Stimulated activated CD8-positive, alpha-beta memory T cell treated with anti-CD3 and anti-CD28 coated beads, Interleukin-12 subunit alpha, Interleukin-12 subunit beta, amount 100 ng/mL, for 24 hours (primary cell): ENCODE measurements around the gene OLFM1.
"Not testable (repeated sequence)": the region's sequence is repeated elsewhere in the genome, so short reads cannot be mapped to it uniquely, and the experiment has no call there.

ENCODE experiments used
- DNase-seq: peaks from one replicate; pipeline ENCODE4 v3.0.0-alpha.2; 2020; ENCODE audit errors: extremely low read depth

Gene OLFM1

DNA sequence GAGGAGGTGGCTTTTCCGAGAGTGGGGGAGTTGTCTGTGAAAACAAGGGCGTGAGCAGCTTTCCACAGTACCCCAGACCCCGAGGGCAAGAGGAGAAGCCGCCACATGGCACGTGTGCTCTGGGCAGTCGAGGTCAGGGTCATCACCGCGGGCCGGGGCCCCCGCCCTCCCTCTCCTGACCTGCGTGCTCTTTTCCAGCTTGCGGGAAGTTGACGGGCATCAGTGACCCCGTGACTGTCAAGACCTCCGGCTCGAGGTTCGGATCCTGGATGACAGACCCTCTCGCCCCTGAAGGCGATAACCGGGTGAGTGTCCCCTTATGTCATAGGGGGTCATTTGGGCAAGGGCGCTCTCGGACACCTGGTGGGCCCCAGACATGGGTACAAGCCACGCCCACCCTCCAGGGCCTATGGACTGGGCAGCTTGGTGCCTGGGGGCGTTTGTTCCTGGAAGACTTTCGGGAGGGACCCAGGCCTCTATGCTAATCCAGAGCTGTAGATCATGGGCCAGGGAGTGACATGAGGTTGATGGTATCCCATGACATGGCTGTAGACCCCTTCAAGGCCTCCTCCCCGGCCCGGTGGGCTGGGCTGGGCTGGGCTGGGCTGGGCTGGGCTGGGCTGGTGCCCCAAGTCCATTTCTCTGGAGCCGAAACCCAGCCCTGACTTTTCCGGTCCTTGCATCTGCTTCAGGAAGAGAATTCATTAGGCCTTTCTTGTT is 19.2 kb downstream of the OLFM1 start:
- DNase-seq = no peak

DNA sequence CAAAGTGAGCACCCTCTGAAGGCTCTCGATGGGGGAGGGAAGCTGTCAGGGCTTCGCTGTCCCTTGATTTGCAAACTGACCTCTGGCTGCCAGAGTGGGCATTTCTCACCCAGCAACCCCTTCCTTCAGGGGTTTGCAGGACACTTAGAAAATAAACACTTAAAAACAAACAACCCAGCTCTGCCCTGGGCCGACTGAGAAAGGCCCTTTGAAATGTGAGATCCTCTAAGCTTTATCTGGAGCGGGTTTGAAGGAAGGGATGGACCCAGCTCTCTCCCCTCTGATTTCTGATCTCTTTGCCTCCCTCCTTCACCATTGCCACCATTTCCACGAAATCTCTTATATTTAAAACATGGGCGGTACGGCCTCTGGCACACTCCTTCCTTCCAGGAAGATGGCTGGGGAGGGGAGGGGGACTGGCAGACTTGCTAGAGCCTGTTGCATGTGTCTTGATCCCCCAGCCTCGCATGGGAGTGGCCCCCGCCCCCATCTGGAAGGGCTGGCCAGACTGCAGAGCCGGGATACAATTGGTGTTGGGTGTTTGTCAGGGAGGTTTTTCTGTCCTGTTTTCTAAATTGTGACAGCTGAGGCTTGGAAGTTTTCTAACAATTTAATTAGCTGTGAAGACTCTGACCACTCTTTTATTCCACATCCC is 20.2 kb downstream of the OLFM1 start:
- no peak for DNase-seq

GRCh38 chr9:135108831-135109510 is 21.5 kb downstream of the OLFM1 start:
- no peak for DNase-seq

DNA sequence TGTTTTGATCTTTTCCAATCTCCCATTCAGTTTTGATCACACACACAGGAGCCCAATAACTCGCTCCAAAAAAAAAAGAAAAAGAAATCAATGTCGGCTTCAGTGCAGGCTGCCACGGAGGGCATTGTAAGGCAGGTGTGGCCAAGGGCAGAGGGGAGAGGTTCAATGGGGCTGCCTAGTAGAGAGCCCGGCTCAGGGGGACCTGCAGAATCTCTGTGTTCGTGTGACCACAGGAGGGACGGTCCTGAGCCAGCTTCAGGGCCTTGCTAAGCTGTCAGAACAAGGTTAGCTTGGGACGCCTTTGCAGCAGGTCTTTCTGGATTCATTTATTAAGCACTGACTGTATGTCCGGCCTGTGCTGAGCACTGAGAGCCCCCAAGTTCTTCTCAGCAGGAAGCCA is 22.2 kb downstream of the OLFM1 start:
- DNase-seq = no peak

DNA sequence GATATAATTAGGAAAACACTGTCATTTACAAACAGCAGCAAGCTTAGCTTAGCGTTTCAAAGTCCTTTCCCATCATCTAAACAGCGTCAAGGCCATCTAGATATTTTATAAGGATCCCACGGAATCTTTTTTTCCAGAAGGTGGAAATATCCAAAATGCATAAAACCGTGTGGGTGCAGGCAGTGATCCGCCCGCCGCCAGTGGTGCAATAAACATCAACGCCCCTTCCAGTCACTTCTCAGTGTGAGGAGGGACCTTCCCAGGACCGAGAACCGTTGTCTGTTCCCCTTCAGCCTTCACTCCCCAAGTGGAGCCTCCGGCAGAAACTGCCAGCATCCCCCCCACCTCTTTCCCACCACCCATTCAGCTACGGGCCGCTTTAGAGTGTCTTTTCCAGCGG is 22.9 kb downstream of the OLFM1 start:
- DNase-seq = no peak

DNA sequence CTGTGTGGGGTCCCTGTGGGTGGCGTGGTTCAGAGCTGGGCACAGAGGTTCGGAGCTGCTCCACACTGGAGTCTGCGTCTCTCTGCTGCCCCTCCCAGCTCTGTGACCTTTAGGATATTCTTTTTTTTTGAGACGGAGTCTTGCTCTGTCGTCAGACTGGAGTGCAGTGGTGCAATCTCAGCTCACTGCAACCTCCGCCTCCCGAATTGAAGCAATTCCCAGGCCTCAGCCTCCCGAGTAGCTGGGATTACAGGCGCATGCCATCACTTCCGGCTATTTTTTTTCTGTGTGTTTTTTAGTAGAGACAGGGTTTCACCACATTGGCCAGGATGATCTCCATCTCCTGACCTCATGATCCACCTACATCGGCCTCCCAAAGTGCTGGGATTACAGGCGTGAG is 24.1 kb downstream of the OLFM1 start:
- DNase-seq = not testable (repeated sequence)

GRCh38 chr9:135116371-135116770 is 28.9 kb downstream of the OLFM1 start:
- no peak for DNase-seq

GRCh38 chr9:135116881-135117280 is 29.4 kb downstream of the OLFM1 start:
- DNase-seq = no peak

DNA sequence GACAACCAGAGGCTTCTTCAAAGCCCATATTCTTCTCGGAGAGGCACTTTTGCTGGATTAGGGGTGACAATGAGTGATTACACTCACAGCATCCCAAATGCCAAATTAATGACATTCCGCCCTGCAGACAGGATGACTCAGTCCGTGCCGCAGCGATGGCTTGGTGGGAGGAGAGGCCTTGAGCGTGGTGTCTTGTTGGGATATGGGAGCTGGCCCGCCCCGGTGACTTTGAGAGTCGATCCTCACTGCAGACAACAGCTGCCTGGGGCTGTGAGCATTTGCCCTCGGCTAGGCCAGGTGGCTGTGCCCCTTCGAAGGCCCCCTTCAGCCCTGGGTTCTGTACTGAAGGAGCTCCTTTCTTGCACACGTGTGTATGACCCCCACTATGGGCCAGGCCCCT is 29.8 kb downstream of the OLFM1 start:
- no peak for DNase-seq

DNA sequence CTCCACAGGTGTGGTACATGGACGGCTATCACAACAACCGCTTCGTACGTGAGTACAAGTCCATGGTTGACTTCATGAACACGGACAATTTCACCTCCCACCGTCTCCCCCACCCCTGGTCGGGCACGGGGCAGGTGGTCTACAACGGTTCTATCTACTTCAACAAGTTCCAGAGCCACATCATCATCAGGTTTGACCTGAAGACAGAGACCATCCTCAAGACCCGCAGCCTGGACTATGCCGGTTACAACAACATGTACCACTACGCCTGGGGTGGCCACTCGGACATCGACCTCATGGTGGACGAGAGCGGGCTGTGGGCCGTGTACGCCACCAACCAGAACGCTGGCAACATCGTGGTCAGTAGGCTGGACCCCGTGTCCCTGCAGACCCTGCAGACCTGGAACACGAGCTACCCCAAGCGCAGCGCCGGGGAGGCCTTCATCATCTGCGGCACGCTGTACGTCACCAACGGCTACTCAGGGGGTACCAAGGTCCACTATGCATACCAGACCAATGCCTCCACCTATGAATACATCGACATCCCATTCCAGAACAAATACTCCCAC is 32.1 kb downstream of the OLFM1 start:
- DNase-seq = no peak

DNA sequence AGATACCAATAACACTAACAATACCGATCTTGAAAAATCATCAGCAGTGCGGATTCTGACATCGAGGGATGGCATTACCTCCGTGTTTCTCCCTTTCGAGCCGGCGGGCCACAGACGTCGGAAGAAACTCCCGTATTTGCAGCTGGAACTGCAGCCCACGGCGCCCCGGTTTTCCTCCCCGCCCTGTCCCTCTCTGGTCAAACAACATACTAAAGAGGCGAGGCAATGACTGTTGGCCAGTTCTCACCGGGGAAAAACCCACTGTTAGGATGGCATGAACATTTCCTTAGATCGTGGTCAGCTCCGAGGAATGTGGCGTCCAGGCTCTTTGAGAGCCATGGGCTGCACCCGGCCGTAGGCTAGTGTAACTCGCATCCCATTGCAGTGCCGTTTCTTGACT is 32.8 kb downstream of the OLFM1 start:
- DNase-seq = no peak

DNA sequence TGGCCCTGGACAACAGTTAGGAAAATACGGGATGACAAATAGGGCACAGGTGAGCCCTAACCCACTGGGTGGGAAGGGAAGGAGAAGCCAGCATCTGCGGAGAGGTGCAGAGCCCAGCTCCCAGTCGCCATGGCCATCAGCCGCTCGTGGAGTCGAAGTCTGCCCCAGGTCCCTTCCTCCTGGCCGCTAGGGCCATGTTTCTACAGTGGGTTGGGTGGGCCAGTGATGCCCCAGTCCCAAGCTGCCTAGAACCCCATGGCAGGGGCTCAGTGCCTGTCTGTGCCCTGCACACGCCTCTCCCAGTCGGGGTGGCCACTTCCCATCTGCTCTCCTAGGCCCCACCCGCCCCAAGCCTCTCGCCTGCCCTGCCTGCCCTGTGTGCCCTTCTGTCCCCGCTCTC is 34.8 kb downstream of the OLFM1 start:
- DNase-seq = no peak

GRCh38 chr9:135123126-135123772 is 35.8 kb downstream of the OLFM1 start:
- DNase-seq = no peak

DNA sequence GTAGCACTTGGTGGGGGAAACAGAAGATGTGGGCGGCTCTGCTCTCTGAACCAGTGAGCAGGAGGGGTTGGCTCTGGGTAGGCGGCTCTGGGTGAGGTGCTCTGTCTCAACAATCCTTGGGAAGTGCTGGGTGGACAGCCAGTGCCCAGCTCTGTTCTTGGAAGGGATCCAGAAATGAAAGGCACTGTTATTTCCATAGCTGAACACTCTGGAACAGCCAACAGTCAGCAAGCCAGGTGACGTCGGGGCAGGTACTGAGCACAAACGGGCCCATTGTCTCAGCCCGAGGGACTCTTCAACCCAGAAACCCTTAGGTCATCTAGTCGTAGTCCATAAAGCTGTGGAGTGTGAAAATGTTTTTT is 36.3 kb downstream of the OLFM1 start:
- DNase-seq = no peak

DNA sequence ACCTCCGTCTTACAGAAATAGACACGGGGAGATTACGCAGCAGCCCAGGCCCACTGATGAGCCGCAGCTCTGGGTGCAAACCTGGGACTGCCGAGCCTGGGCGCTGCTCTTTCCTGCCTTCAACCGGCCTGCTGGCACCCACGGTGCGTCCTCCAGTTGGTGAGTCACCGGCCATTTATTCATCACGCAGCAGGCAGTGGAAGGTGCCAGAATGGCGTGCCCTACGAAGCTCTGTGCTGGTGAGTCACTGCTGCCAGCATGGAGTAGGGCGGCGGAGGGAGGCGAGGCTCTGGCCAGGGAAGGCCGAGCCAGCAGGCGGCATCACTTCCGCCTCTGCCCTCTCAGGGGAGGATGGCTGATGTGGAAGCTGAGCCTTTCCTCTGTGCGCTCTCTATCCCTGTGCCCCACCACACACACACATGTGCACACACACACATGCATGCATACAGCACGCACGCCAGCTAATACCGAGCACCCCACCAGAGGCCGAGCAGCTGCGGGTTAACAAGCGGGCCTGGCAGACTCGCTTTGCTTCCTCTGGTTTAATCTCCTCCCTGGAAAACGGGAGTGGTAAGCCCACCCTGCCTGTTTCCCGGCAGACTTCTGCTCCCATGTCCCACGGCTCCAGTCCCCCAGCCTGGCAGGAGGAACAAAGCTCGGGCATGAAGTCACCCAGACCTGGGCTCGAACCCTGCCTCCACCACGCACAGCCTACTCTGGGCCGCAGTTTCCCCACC is 39.2 kb downstream of the OLFM1 start:
- no peak for DNase-seq

DNA sequence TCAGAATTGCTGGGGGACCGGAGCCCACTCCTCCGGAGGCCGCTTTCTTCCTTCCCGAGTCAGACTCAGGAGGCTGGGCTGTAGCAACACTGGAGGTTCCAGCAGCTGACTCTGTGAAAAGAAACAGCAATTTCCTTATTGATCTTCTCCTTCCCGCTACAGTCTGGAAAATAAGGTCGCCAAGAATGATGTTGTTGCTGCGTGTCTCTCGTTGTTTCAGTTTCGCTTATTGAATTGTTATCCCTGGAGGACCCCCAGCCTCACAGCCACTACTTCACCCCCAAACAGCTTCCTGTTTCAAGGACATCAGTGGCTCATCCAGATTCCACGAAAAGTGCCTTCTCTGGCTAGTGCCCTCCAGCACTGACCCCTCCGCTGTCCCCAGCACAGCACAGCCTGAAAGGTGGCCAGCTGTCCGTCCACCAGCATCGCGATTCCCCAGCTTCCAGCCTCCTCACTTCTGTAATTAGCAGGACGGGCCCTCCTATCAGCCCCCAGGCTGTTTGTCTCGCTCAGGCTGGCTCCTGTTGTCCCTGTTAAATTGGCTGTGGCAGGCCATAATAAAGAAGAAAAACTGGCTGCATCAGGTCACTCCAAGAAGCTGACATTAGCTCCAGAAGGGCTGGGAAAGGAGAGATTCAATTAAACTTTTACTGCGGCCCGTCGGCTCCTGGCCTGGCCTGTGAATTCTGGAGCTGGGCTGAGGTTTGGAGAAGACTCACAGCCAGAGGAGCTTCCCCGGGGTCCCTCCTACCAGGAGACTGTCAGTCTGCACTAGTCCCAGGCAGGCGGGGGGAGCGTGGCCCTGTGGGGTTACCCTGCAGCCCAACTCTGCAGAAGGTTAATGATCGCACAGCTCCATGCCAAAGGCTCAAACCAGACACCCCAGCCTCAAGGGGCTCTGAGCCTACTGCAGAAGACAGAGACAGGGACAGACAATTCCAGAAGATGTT is 40.5 kb downstream of the OLFM1 start:
- DNase-seq = no peak

- DNase-seq = no peak
These were observed 41.7 kb downstream of the OLFM1 start for GRCh38 chr9:135129137-135129695.

GRCh38 chr9:135130207-135130976 is 42.9 kb downstream of the OLFM1 start:
- no peak for DNase-seq

DNA sequence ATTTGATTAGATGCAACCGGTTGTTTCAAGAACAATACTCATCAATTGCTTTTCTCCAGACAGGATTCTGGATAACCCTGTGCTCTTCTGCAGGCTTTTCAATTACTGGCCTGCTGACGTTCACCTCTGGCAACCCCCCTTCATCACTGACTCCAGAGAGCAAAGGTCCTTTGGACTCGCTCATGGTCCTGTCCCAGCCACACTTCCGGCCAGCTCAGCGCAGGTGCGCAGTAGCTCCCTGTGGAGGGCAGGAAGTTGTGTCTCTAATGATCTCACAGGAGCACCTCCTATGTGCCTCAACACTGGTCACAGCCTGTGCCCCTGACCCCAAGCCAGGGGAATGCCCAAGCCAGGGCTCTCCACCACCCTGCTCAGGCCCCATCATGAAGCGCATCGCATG is 44.0 kb downstream of the OLFM1 start:
- no peak for DNase-seq
